HG03439 (cell line): ENCODE data around the gene ZCCHC24.

Experiments
- ATAC-seq: cut with Tn5 transposase; IDR thresholded peaks from one replicate; pipeline ENCODE4 v1.9.1; 2021; ENCODE audit warnings: mild to moderate bottlenecking, moderate library complexity; ENCODE audit not compliant: unreplicated experiment

Gene ZCCHC24

GRCh38 chr10:79445161-79445976 is at the start of gene ZCCHC24:
ZCCHC24 (minus strand) TSS chr10:79445624; CDS start chr10:79445440, 184 bp downstream.
- peak; percentile 96 for ATAC-seq

GRCh38 chr10:79493806-79494205 is 48.4 kb upstream of the ZCCHC24 start:
- ATAC-seq, result no peak

- no peak for ATAC-seq
Measured at GRCh38 chr10:79492839-79493238, 47.4 kb upstream of the ZCCHC24 start.

- no peak for ATAC-seq
Measured at GRCh38 chr10:79492256-79492655, 46.8 kb upstream of the ZCCHC24 start.

- no peak for ATAC-seq
Measured at GRCh38 chr10:79491143-79491835, 45.9 kb upstream of the ZCCHC24 start.

GRCh38 chr10:79490400-79491142 is 45.1 kb upstream of the ZCCHC24 start:
- ATAC-seq, result no peak

GRCh38 chr10:79488870-79489269 is 43.4 kb upstream of the ZCCHC24 start:
- no peak for ATAC-seq

GRCh38 chr10:79488336-79488735 is 42.9 kb upstream of the ZCCHC24 start:
- ATAC-seq, result no peak

GRCh38 chr10:79487296-79488194 is 42.1 kb upstream of the ZCCHC24 start:
- peak; percentile 73 for ATAC-seq

- no peak for ATAC-seq
Measured at GRCh38 chr10:79484476-79484875, 39.1 kb upstream of the ZCCHC24 start.

- ATAC-seq, result no peak
Measured at GRCh38 chr10:79483948-79484347, 38.5 kb upstream of the ZCCHC24 start.

- no peak for ATAC-seq
Measured at GRCh38 chr10:79483299-79483698, 37.9 kb upstream of the ZCCHC24 start.

GRCh38 chr10:79482741-79483140 is 37.3 kb upstream of the ZCCHC24 start:
- ATAC-seq, result no peak

- ATAC-seq, result no peak
Measured at GRCh38 chr10:79482304-79482703, 36.9 kb upstream of the ZCCHC24 start.

GRCh38 chr10:79479283-79479909 is 34.0 kb upstream of the ZCCHC24 start:
- ATAC-seq, result no peak

- no peak for ATAC-seq
Measured at GRCh38 chr10:79477456-79477855, 32.0 kb upstream of the ZCCHC24 start.

GRCh38 chr10:79476645-79477044 is 31.2 kb upstream of the ZCCHC24 start:
- ATAC-seq, result no peak

GRCh38 chr10:79475877-79476276 is 30.5 kb upstream of the ZCCHC24 start:
- ATAC-seq, result no peak

- ATAC-seq, result no peak
Measured at GRCh38 chr10:79475119-79475653, 29.8 kb upstream of the ZCCHC24 start.
